DMS53 treated with DMSO at 0.1 percent for 48 hours (cell line): ENCODE data around the gene DACT3.

Experiments
- DNase-seq: peaks from one replicate; lab custom pipeline; 2025; ENCODE audit not compliant: unreplicated experiment; lab: John Stamatoyannopoulos, UW

Gene DACT3

DNA sequence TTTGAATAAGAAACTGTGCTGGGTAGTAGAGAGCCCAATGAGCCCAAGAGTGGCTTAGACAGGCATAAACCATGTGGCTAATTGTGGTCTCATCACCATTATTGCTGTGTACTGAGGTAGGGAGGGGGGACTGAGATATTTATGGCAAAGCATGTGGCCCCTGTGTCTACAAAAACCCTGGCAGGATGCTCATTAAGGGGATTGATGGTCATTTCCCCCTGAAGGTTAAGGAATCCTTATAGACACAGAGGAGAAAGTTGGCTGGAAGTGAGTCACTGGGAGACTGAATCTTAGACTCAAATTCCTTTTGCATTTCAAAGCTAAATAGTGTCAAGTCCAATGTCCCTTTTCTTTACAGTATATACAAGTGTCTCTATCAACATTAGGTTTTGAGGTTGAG lies 9.8 kb upstream of the DACT3 start:
- no peak for DNase-seq

DNA sequence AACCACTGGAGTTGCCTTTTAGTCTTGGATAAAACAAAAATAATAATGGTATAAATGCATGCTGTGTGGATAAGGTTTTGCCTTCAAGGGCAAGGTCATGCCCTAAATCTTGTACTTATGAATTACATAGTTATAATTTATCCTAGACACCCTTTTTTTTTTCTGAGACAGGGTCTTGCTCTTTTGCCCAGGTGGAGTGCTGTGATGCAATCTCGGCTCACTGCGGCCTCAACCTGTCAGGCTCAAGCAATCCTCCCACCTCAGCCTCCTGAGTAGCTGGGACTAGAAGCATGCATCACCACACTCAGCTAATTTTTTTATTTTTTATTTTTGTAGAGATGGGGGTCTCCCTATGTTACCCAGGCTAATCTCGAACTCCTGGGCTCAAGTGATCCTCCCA lies 7.7 kb upstream of the DACT3 start:
- no peak for DNase-seq

DNA sequence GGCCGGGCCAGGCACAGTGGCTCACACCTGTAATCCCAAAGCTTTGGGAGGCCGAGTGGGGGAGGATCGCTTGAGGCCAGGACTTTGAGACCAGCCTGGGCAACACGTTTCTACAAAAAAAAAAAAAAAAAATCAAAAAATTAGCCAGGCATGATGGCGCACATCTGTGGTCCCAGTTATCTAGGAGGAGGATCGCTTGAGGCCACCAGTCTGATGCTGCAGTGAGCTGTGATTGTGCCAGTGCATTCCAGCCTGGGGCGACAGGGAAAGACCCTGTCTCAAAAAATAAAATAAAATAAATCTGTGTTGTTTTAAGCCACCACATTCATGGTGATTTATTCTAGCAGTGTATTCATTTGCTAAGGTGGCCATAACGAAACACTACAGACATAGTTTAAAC lies 4.1 kb upstream of the DACT3 start:
- DNase-seq: no peak

DNA sequence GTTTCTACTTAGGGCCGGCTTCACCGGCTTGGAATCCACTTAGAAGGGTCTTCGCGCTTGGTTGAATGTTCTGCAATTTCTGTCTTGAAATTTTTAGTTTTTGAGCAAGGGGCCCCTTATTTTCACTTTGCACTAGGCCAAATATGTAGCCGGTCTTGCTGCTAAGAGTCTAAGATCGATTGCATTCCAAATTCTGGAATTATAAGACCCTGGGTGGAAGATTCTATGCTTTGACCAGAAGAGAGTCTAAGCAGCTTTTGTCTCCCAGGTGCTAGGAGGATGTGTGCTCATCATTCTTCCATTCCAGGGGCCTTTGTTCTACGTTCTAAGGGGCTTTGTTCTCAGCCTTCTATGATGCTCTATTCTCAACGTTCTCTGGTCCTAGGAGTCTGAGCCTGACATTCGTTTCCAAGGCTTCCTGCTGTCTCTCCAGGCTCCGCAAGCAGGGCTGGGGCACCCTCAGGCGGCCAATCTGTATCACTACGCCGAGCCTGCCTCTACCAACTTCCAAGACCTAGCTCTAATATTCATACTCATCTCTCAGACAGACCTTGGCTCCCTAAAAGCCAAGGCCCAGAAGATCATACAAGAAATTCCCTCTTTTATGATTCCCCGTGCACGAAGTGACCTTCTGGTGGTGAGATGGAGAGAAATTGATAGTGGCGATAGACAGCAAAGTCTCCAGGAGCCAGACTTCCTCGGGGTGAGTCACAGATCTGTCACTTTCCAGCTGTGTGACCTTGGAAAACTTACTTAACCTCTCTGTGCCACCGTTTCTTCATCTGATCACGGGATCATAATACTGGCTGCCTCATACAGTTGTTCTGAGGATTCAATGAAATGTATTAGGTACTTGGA lies 982 bp upstream of the DACT3 start:
- DNase-seq: peak; percentile 91

DNA sequence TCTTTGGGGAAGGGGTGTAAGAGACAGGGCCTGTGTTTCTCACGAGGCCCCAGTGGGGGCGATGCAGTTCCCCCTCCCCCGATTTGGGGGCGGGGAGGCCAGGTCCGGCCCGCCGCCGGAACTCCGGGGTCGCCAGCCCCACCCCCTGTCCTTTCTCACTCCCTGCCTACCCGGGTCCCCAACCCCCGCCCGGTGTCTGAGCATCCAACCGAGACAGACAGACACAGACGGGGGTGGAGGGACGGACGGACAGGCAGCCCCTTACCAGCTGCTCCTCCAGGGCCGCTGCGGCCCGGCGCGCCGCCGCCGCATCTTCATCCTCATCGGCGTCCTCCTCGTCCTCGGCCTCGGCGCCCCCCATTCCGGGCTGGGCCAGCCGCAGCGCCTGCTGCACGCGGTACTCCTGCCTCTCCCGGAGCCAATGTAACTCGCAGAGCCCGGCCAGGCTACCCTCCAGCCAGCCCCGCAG lies 397 bp downstream of the DACT3 start:
- no peak for DNase-seq

DNA sequence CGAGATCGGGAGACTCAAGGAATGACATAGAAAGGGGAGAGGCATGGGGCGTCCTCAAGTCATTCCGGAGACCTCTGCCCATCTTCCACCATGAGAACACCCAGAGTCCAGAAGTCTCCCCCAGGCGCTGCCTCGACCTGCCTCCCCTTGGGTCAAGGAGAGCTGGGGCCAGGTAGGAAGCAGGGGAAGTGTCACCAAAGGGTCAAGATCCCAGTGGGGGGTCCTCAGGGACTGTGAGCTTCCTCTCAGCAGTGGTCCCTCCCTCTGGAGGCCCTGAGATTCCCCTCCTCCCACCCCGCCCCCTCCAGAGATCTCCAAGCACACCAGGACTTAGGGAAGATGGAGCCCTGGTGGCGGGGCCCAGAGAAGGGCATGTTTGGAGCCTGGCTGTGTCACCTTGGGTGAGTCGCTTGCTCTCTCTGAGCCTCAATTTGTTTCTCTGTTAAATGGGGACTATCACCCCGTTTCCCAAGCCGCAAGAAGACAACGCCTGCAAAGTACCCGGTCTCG lies 919 bp downstream of the DACT3 start:
- no peak for DNase-seq

DNA sequence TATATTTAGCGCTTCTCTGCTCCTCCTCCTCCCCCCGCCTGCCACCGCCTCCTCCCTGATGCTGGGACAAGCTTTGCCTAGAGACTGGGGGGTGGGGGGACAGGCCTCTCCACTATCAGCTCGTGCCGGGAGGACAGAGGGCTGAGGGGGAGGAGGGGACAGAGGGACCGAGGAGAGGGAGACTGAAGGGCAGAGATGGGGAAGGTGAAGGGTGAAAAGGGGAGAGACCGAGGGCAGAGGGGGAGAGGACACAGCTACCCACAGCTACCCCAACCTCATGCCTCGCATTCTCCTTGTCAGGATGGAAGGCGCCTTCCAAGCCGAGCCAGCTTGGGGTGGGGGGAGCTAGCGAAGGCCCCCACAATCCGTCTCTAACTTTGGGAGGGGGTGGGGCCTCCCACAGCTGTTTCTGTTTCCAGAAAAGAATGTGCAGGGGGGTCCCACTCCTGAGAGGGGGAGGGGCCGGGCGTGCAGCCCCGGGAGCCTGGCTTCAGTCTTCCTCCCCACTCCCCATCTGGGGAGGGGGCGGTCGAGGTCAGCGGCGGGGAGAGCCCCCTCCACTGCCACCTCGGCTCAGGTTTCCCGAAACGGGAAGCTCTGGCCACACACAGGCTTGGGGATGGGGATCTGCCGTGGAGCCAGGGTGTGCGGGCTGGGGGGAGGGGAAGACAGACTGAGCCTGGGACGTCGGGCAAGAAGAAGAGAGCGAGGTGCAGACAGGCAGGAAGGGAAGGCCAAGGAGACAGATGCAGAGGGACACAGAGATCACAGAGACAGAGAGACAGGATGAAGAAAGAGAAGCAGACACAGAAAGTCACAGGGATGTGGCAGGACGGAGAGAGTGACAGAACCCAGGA lies 1.6 kb downstream of the DACT3 start:
- DNase-seq: no peak

DNA sequence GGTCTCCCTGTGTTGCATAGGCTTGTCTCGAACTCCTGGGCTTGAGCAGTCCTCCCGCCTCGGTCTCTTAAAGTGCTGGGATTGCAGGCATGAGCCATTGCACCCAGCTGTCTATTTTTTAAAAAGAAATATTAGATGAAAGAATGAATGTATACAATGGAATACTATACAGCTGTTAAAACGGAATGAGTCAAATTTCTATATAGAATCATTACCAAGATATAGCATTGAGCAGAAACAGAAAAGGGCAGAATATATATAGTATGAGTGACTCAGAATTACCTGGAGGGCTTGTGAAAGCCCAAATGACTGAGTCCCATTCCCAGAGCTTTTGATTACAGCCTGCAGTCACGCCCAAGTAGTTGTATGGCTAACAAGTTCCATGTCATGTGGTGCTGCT lies 4.4 kb downstream of the DACT3 start:
- no peak for DNase-seq

DNA sequence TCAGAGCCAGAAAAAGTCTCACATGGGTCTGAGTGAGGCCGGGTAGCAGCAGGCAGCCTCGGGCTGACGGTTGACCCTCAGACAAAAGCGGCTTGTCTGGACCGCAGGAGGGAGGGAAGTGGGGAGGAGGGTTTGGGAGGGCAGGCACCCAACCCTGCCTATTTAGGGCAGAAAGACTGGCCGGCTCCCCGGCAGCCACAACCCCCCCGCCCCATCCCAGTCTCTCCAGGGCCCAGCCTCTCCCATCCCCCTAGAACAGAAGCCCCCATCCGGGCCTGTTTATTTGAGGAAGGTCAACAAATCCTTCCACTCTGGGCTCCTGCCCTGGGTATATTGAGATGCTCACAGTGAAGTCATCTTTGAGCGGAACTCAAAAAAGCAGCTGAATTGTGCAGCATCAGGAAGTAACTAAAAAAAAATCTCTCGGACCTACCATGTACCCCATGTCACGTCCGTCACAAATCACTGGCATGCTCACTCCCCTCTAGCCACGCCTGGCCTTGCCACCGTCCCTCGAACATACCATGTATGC lies 6.3 kb downstream of the DACT3 start:
- no peak for DNase-seq

DNA sequence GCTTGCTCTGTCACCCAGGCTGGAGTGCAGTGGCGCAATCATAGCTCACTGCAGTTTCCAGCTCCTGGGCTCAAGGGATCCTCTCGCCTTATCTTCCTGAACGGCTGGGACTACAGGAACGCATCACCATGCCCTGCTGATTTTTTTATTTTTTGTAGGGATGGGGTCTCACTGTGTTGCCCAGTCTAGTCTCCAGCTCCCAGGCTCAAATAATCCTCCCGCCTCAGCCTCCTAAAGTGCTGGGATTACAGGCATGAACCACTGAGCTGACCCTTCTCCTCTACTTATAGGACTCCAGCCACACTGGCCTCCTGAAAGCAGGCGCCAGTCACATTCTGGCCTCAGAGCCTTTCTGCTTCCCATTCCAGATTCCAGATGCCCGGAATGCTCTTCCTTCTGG lies 10.5 kb downstream of the DACT3 start:
- DNase-seq: no peak

DNA sequence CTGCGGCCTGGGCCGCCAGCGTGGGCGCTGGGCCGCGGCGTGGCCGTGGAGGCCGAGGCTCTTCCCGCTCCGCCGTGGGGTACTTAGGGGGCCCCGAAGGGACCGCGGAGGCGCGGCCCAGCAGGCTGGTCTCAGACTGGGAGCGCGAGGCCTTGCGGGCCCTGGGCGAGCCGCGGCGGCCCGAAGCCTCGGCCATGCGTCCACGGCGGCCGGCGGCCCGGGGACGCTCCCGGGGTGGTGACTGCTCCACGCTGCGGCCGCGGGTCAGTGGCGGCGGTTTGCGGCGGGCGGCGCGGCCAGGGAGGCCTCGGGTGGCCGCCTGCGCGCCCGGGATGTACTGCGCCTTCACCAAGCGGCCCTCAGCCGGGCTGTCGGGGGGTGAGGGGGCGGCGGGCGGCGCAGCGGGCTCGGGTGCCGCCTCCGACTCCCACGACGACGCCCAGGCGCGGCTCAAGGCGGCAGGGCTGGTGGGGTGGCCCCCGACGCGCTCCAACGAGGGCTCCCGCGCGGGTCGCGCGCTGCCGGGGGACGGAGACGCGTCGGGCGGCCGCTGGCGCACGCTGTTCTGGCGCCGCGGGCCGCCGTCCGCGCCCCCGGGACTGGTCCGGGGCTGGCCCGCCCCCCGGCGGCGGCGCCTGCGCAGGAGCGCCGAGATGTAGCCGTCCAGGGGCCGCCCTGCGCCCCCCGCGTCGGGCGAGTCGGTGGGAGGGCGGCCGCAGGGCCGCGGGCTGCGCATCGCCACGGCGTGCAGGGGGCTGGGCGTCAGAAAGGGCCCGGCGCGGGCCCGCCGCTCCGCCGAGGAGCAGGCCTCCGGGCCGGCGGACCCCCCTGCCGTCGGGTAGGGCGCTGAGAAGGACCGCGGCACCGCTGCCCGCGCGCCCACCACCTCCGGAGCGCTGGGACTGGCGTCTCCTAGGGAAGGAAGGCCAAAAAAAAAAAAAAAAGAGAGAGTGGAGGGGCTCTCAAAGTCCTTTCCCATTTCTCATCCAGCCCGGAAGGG lies 11.7 kb downstream of the DACT3 start:
- no peak for DNase-seq

DNA sequence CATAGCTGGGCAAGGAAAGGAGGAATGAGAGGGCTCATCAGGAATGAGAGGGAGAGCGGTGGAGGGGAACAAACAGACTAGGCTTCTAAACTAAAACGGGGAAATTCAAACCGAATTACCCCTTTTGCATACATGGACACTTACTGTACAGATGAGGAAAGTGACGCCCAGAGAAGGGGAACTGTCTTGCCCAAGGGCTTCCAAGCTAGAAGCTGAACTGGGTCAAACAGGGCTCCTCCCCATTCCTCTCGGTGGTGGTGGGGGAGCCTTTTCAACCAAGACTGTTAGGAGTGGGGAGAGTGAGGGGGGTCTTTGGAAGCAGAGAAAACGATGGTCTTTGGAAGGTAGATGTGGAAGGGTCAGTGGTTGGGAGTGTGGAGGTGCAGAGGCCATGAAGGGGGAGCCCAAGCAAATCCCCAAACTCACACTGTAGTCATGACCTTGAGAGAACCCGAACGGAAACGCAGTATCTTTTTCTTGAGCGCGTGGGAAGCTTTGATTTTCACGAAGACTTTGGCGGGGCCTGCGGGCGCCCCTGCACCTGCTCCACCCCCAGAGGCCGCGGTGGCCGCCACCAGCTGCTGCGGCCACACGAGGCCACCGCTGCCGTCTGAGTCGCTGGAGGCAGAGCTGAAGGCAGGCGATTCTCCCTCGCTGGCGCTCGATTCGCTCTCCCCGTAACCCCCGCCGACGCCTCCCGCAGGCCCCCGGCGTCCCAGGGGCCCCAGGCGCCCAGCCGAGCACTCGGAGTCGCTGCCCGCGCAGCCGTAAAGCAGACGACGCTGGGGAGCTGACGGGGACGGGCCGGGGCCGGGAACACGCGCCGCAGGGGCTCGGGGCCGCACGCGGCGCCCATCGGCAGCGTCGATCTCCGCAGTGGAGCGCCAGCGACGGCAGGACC lies 12.7 kb downstream of the DACT3 start:
- no peak for DNase-seq

DNA sequence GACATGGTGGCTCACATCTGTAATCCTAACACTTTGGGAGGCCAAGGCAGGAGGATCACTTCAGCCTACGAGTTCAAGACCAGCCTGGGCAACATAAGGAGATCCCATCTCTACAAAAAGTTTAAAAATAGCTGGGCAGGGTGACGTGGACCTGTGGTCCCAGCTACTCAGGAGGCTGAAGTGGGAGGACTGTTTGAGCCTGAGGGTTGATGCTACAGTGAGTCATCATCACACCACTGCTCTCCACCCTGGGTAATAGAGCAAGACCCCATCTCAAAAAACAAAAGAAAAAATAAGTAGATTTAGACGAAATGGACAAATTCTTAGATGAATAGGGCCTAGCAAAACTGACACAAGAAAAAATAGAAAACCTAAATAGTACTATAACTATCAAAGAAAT lies 14.6 kb downstream of the DACT3 start:
- DNase-seq: no peak

DNA sequence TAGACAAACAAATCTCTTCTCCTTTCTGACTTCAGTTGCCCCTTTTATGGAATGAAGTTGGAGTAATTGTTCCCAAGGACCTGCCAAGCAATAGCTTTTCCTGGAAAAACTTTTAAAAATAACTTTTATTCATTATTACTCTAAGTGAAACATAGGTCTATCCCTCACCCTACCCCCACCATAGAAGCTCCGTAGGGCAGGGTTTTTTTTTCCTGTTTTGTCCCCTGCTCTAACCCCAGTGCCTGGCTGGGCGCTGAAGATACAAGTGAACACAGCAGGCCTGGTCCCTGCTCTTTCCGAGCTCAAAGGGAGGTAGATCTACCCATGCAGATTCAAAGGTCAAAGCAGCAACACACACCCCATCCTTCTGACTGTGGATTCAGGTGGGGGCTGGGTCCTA lies 16.3 kb downstream of the DACT3 start:
- DNase-seq: no peak

DNA sequence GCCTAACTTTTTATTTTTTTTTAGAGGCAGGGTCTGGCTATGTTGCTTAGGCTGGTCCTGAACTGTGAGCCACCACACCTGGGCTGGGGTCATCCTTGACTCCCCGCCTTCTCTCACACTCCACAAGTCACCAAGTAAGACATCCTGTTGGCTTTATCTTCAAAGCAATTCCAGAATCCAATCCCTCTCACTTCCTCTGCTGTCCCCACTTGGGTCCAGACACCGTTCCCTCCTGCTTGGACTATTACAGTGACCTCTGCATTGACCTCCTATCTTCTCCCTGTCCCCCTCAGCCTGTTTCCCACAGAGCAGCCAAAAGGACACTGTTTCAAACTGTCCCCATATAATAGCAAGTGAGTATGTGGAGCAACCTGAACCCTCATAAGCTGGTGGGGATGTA lies 20.3 kb downstream of the DACT3 start:
- no peak for DNase-seq

DNA sequence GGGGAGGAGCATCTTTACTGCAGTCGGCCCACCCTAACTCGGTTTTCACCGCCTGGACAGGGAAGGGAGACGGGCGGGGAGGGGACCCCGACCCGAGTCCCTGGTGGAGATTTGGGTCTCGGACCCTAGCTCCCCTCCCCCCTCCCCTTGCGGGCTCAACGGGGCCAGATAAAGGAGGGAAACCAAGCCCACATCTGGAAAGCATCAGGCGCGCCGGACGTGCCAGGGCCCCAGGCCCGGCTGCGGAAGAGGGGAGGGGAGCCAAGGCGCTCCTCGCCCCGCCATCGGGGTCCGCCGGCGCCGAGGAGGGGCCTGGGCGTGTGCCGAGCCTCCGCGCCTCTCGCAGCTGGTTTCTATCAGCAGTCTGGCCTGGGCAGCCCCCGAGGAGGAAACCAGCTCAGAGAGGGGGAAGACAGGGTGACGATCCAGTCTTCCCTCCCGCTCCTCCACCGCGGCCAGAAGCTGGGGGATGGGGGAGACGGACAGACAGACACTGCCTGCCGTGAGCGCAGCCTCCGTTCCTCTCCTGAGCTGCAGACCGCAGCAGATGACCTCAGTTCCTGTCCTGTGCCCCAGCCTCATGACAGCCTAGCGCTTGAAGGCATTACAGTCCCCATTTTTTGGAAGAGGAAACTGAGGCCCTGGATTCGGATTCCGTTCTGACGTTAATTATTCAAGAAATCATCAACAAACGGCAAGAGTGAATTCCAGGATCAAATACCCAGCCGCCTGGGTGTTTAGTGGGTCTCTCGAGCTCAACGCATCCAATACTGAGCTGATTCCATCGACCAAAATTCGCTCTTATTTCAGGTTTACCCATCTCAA lies 21.4 kb downstream of the DACT3 start:
- no peak for DNase-seq

DNA sequence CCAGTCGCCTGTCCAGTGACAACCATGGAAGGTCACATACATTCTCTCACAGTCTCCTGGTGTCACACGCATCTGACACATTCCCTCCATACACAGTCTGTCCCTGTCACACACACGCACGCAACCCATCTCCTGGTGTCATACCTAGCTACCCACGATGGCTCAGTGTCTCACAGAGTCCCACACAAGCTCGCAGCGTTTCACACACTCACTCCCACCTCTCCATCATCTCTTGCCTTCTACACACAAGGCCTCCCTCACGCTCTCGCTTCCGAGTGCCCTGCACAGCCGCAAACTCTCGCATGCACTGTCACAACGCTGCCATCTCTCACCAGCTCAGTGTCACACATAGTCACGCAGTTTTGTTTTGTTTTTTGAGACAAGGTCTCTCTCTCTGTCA lies 23.8 kb downstream of the DACT3 start:
- no peak for DNase-seq

DNA sequence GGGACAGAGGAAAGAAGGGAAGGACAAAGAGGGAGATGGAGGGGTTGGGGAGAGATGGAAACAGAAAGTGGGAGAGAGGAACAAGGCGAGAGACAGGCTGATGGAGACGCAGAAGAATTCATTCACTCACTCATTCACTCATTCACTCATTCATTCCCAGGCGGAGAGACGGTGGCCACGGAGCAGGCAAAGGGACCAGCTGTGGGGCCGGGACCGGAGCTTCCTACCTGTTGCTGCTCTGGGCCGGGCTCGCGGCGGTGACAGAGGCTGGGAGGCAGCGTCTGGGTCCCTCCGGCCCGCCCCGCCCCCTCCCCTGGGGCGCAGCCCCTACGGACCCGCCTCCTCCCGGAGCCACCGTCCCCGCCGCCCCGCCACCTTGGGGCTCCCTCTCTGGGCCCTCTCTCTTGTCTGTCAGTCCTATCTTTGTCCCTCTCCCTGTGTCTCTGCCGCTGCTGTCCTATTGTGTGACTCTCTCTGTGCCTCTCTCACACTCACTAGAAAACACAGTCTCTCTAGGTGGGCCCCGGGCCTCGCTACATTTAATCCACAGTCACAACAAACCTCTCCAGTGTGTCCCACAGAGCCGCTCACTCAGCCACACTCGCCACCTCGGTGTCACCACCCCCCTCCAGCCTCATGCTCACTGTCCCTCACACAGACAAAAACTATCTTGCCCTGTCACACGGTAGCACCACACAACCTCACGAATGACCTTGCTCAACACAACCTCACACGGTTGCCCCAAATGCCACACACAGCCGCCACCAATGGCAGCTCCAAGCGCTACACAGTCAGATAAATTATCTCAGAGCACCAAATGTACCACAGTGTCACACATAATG lies 24.8 kb downstream of the DACT3 start, which contains the start of gene GNG8:
TSS of gene GNG8 (minus strand) at position 283 of the 842 bp plus-strand sequence. CDS start 1,520 bp downstream, outside the sequence.
- no peak for DNase-seq
